SIG-M5 treated with dmso at 0.1 percent for 504 hours (cell line): ENCODE results near the gene HIVEP2.
A peak's percentile ranks its signal among the peaks of the same experiment; 100 is the strongest.

Experiments
- DNase-seq: peaks from one replicate; lab custom pipeline; 2025; ENCODE audit not compliant: unreplicated experiment; lab: John Stamatoyannopoulos, UW

The HIVEP2 gene

GRCh38 chr6:142926177-142926493 is 18.8 kb downstream of the HIVEP2 start:
- no peak for DNase-seq

DNA sequence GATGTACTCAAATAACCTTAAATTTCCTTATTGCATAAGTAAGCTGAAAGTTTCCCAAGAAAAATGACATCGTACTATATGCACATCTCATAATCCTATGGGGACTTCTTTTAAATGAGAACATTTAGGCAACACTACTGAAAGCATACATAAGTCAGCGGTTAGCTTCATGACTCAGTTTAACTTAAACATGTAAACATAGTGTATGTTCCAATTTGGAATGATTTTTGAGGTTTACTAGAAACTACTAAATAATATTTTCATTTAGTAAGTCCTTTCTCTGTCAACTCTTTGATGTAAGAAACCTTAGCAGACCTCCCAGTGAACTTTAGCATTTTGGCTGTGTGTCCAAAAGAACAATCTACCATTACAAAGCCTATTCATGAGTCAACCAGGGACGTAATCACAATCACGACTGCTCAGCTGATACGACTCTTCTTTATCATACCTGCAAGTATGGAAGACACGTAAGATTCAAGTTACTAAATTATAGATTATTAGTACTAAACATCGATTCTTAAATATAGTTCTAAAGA is 19.3 kb downstream of the HIVEP2 start:
- no peak for DNase-seq

DNA sequence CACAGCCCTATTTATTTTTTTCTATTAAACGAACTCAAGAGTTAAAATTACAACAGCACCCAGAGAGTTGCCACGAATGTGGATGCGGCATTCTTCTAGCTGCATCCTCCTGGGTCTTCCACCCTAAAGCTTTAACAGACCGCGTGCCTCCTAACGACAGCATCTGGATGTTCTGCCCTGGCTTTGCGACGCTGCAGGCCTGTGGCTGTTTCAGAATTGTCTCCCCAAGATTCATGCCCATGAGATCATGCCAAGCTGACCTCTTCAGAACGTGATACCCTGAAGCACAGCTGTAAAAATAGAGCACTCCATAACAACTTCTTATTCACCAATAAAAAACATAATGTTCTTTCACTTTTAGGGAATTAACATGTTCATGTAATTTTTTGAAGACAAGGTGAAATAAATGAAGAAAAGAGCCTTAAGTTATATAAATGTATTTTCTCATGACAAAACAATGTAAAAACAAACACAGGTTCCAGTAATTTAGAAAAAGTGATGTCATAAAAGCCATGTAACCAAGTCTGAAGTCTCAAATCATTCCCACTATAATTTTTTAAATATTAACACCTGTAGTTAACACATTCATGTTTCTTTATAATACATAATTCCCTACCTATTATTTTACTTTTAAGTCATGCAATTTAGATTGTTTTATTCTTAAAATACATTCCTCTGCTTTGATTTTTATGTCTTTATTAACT is 26.5 kb downstream of the HIVEP2 start:
- no peak for DNase-seq

- DNase-seq, result no peak
Measured at GRCh38 chr6:142916881-142917280, 28.1 kb downstream of the HIVEP2 start.

GRCh38 chr6:142914937-142915697 is 29.9 kb downstream of the HIVEP2 start:
- DNase-seq, result no peak

DNA sequence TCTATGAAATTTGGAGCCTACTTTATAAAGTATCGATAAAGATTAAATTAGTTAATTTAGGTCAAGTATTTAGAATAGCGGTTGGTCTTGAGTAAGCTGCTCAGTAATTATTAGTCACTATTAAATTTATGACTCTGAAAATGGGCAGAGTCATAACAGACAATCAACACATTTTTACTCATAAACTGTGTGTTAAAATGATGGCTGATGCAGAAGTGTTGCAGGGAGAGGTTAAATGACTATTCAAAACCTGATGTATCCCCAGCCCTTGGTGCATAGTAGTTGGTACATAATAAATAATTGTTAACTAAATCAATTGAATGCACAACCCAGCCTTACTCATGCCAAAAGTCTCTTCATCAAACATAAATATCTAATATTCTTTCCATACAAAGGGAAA is 30.6 kb downstream of the HIVEP2 start:
- no peak for DNase-seq

DNA sequence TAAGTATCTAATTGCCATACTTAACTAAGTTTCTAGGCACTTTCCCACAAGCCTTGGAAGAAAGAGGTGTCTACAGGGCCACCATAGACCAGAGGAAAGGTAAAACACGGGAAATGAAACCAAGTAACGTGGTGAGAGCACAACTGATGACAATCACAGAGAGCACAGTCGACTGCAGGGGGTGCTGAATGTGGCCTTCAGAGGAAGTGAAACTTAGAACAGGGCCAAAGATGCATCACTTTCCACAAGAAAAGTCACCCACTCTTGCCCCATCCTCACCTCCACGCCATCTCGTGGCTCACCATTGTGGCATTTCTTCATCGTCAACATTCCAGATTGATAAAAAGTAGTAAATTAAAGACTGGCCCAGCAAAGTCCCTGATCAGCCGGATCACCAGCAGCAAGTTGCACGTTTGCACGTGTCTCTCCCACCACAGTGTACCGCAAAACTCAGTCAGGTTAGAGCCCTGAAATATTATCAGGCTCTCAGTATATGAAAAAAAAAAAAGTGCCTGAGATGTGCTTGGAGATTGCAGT is 31.4 kb downstream of the HIVEP2 start:
- DNase-seq, result peak; percentile 80

- peak; percentile 67 for DNase-seq
Measured at GRCh38 chr6:142913036-142913510, 31.9 kb downstream of the HIVEP2 start.

- DNase-seq, result no peak
Measured at GRCh38 chr6:142912125-142912524, 32.9 kb downstream of the HIVEP2 start.

DNA sequence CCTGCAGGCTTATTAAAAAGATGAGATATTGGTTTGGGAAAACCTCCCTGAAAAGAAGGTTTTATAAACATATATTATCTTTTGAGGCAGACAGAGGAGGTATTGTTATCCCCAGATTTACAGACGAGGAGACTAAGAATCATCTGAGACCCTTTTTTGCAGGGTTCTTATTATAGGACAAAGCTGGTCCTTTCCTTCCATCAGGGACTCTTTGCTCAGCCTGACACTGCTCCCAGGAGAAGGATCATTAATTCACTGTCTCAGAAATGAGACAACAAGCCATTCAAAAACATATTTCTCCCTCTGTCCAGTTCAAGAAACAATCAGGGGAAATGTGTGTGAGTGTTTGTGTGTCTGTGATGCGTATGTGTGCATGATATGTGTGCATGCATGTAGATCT is 33.5 kb downstream of the HIVEP2 start:
- DNase-seq, result no peak

DNA sequence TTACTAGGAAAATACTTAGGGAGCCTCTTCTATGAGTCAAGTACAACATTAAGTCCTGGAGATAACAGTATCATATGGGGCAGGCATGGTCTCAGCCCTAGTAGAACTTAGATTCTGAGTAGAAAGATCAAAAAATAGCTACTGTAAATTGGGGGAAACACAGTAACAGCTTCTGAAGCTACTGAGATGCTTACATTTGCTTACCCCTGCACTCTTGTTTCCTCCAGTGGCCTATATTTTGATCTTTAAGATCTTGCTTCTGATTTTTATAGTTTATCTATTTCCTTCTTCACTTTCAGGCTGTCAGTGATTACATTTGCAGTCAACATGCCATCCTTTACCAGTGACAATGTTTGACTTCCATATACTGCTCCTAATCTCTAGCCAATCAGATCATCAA is 35.3 kb downstream of the HIVEP2 start:
- no peak for DNase-seq

DNA sequence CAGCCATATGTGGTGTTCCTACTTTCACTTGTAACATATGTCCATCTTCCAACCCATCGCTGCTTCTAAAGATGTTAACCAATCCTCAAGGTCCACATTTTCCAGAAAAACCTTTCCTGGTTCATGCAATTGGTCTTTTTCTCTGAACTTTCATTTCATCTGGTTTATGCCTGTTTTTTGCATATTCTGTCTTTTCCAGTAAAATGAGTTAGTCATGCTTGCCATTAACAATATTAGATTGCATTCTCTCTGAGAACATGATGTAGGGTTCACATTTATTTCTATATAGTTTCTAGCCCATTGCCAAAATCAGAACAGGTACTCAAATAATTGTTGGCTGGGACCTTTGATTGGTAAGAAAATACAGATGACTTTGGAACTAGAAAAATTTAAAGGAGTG is 36.7 kb downstream of the HIVEP2 start:
- DNase-seq, result no peak

DNA sequence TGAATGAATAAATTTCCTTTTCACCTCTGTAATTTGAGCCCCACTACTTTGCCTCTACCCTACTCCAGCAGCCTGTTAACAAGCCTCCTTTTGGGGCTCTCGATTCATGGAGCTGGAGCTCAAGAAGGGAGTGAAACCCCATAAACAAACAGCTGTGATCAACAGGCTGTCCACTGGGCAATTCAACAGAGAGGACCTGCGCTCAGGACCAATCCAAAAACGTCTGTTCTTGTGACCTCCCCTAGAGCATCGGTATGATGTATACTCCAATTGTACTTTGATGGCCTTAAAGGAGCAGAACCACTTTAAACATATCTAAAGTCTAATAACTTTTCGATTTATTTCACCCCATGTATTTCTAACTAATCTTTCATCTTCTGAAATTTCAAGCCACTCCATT is 37.4 kb downstream of the HIVEP2 start:
- DNase-seq, result no peak

DNA sequence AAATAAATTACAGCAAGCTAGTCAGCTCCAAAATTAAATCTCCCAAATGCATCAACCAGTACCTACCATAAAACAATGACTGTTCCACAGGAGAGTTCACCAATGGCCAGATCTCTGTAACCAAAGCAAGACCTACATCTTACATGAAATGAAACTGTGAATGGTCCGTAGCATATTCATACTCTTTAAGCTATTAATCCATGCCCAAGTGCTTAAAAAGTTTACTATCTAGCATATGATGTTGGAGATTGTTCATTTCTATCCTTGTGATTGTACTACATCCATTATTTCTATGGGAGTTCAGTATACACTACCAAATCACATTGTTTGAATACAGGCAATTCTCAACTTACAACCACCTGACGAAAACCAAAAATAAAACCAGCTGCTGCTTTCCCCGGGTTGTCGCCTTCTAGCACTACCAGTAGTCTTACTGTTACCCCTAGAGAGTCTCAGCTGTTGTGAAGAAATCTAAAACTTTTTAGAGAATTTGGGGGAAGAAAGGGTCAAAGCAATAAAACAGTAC is 38.0 kb downstream of the HIVEP2 start:
- DNase-seq, result no peak

- DNase-seq, result no peak
Measured at GRCh38 chr6:142903812-142904211, 41.2 kb downstream of the HIVEP2 start.

GRCh38 chr6:142902636-142903053 is 42.3 kb downstream of the HIVEP2 start:
- peak; percentile 65 for DNase-seq

GRCh38 chr6:142901611-142902010 is 43.4 kb downstream of the HIVEP2 start:
- no peak for DNase-seq

- DNase-seq, result no peak
Measured at GRCh38 chr6:142900227-142900971, 44.6 kb downstream of the HIVEP2 start.

DNA sequence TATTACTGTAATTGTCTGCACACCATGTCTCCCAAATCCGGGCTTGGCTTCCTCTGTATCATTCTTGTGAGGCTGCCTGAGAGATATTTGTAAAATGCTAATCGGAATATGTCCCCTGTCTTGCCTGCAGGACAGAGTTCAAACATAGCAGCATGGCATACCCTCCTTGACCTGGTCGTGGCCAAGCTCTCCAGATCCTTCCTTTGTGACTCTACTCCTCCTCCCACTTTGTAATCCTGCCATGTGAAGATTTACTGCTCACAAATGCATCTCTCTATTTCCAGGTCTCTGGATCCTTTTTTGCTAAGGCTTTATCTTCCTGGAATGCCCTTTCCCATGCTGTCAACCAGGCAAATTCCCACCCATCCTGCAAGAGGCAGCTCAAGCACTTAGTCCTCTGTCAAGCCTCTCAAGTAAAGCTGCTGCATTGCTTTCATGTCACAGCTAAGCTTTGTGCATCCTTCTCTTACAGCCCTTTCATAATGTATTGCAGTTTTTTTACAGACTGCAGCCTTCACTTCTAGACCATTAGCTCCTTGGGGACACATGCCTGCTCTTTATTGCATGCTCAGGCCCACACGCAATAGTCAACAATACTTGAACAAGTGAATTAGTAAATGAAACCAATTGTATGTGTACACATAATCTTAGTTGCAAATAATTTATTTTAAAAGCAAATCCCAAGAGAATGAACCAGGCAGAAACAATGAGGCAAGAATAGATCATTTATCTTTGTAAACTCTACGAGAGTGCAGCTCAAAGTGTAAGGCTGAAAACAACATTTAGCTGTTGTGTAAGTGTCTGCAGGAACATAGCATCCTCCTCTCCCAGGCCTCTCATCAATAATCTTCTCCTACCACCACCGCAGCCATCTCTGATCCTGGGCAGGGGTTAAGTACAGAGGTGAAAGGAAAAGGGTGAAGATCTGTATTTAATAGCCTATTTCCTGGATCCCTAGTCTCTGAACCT is 45.8 kb downstream of the HIVEP2 start:
- no peak for DNase-seq

- DNase-seq, result no peak
Measured at GRCh38 chr6:142897659-142898058, 47.3 kb downstream of the HIVEP2 start.
